T-helper 17 cell (primary cell): Measurements from ENCODE around the gene ERVK3-1. TPM values are rescaled to one million over a fixed set of nuclear protein-coding genes. Genes with fewer than 3 reads are reported as not detected.
"Not testable (repeated sequence)": the region's sequence is repeated elsewhere in the genome, so short reads cannot be mapped to it uniquely, and the experiment has no call there.

Source experiments
- ATAC-seq: fragments of 150-1000 bp; cut with Tn5 transposase; 2 replicates; pipeline ENCODE4 v1.10.0; 2021; ENCODE audit warnings: mild to moderate bottlenecking, moderate library complexity
- DNase-seq, 3 donors: peaks; one replicate each; pipeline versions ENCODE4 v3.0.0 to v3.0.0-alpha.2; 2020 to 2021
- H3K9me3 ChIP-seq: one replicate; pipeline ENCODE4 v1.7.0; 2013; ENCODE audit warnings: low read length, mild to moderate bottlenecking; ENCODE audit not compliant: control insufficient read depth, poor library complexity, severe bottlenecking
- H3K27ac Mint-ChIP-seq: one replicate; pipeline ENCODE4 v1.8.0; 2022; ENCODE audit warnings: mild to moderate bottlenecking, moderate library complexity, mixed read lengths
- H3K27me3 Mint-ChIP-seq: one replicate; pipeline ENCODE4 v1.8.0; 2022; ENCODE audit warnings: mixed read lengths
- H3K36me3 Mint-ChIP-seq: one replicate; pipeline ENCODE4 v1.8.0; 2022; ENCODE audit warnings: low read depth, mixed read lengths
- H3K4me1 Mint-ChIP-seq: one replicate; pipeline ENCODE4 v1.8.0; 2022; ENCODE audit warnings: mild to moderate bottlenecking, mixed read lengths
- H3K4me3 Mint-ChIP-seq: one replicate; pipeline ENCODE4 v1.8.0; 2022; ENCODE audit warnings: mild to moderate bottlenecking, moderate library complexity, mixed read lengths
- total RNA-seq, 4 donors: library from RNA in 2 of 4; stranded (reverse) in 2 of 4; gene quantifications; one replicate each; pipeline ENCODE4 v1.2.3 and lab custom pipeline; 2022 to 2026

ERVK3-1 gene
- total RNA-seq (100 to 1,000 TPM; 108 to 110 TPM), total RNA-seq (lab: John Stamatoyannopoulos, UW) (39.3 to 72.0 reads per million in 2 donors)

GRCh38 chr19:58305065-58305931 lies at the start of gene ERVK3-1:
TSS of gene ERVK3-1 (plus strand) at chr19:58305377. CDS start at chr19:58312169, 6,792 bp downstream.
- peaks cover 9% of the 10 kb centered on the region for H3K36me3 Mint-ChIP-seq
- peak within 1 kb of the TSS; percentile 97 for H3K27ac Mint-ChIP-seq
- H3K9me3 ChIP-seq, result no peaks in the 10 kb centered on the region
- peak; percentile 98 for ATAC-seq
- H3K27me3 Mint-ChIP-seq, result no peaks in the 10 kb centered on the region
- peak; percentile 83 to 88 (median 87) for DNase-seq
- H3K4me3 Mint-ChIP-seq, result peak within 1 kb of the TSS; percentile 99
- peaks cover 32% of the 10 kb centered on the region for H3K4me1 Mint-ChIP-seq

DNA sequence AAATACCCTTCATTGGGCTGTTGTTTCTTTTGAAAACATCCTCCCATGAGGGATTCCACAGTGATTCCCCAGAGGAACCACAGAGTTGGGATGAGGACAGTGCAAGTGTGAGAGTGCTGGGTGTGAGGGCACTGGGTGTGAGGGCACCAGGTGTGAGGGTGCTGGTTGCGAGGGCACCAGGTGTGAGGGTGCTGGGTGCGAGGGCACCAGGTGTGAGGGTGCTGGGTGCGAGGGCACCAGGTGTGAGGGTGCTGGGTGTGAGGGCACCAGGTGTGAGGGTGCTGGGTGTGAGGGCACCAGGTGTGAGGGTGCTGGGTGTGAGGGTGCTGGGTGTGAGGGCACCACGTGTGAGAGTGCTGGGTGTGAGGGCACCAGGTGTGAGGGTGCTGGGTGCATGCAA lies 46.9 kb upstream of the ERVK3-1 start:
- not testable (repeated sequence) for ATAC-seq, DNase-seq, H3K4me1 Mint-ChIP-seq, H3K27me3 Mint-ChIP-seq, H3K27ac Mint-ChIP-seq, H3K4me3 Mint-ChIP-seq
- peaks cover 11% of the 10 kb centered on the region for H3K36me3 Mint-ChIP-seq
- peaks cover 82% of the 10 kb centered on the region for H3K9me3 ChIP-seq

- no peak for ATAC-seq
- Mint-ChIP-seq H3K27me3 (no peaks in the 10 kb centered on the region), H3K27ac (peak overlapping the region; percentile 73), H3K36me3 (peaks cover 9% of the 10 kb centered on the region), H3K4me1 (no peaks in the 10 kb centered on the region), H3K4me3 (no peak overlapping the region)
- H3K9me3 ChIP-seq, result peaks cover 75% of the 10 kb centered on the region
- no peak for DNase-seq
Measured at GRCh38 chr19:58261600-58261967, 43.6 kb upstream of the ERVK3-1 start.

DNA sequence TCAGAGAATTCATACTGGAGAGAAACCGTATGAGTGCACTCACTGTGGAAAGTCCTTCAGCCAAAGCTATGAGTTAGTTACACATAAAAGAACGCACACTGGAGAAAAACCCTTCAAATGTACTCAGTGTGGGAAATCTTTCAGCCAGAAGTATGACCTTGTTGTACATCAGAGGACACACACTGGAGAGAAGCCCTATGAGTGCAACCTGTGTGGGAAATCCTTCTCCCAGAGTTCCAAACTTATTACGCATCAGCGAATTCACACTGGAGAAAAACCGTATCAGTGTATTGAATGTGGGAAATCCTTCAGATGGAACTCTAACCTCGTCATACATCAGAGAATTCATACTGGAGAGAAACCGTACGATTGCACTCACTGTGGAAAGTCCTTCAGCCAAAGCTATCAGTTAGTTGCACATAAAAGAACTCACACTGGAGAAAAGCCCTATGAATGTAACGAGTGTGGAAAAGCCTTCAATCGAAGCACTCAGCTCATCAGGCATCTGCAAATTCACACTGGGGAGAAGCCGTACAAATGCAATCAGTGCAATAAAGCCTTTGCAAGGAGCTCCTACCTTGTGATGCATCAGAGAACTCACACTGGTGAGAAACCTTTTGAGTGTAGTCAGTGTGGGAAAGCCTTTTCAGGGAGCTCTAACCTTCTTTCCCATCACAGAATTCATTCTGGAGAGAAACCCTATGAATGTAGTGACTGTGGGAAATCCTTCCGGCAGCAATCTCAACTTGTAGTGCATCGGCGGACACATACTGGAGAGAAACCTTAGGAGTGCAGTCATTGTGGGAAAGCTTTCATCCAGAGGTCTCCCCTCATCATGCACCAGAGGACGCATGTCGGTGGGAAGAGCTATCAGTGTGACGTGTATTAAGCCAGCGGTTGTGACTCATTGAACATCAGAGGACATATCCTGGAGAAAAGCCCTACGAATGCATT lies 42.9 kb upstream of the ERVK3-1 start:
- H3K36me3 Mint-ChIP-seq, result peaks cover 9% of the 10 kb centered on the region
- peak overlapping the region; percentile 45 for H3K27ac Mint-ChIP-seq
- no peak for DNase-seq
- H3K4me1 Mint-ChIP-seq, result no peaks in the 10 kb centered on the region
- H3K4me3 Mint-ChIP-seq, result no peak overlapping the region
- peaks cover 70% of the 10 kb centered on the region for H3K9me3 ChIP-seq
- no peaks in the 10 kb centered on the region for H3K27me3 Mint-ChIP-seq
- ATAC-seq, result no peak

- Mint-ChIP-seq H3K36me3 (peaks cover 9% of the 10 kb centered on the region), H3K4me1 (no peaks in the 10 kb centered on the region), H3K27me3 (no peaks in the 10 kb centered on the region), H3K4me3 (no peak overlapping the region), H3K27ac (peak overlapping the region; percentile 45)
- DNase-seq (no peak), ATAC-seq (no peak)
- peaks cover 64% of the 10 kb centered on the region for H3K9me3 ChIP-seq
Measured at GRCh38 chr19:58262922-58263296, 42.3 kb upstream of the ERVK3-1 start.

- Mint-ChIP-seq H3K36me3 (peaks cover 7% of the 10 kb centered on the region), H3K4me1 (no peaks in the 10 kb centered on the region), H3K27ac (no peak overlapping the region), H3K4me3 (no peak overlapping the region), H3K27me3 (no peaks in the 10 kb centered on the region)
- H3K9me3 ChIP-seq, result peaks cover 46% of the 10 kb centered on the region
- ATAC-seq (no peak), DNase-seq (no peak)
Measured at GRCh38 chr19:58265100-58265499, 40.1 kb upstream of the ERVK3-1 start.

GRCh38 chr19:58268344-58268743 lies 36.8 kb upstream of the ERVK3-1 start:
- peaks cover 21% of the 10 kb centered on the region for H3K9me3 ChIP-seq
- Mint-ChIP-seq H3K27me3 (no peaks in the 10 kb centered on the region), H3K4me1 (no peaks in the 10 kb centered on the region), H3K36me3 (peaks cover 3% of the 10 kb centered on the region), H3K27ac (no peak overlapping the region), H3K4me3 (no peak overlapping the region)
- ATAC-seq (no peak), DNase-seq (no peak)

- H3K9me3 ChIP-seq, result peaks cover 7% of the 10 kb centered on the region
- DNase-seq (no peak), ATAC-seq (no peak)
- Mint-ChIP-seq H3K4me3 (no peak overlapping the region), H3K27ac (no peak overlapping the region), H3K4me1 (peaks cover 10% of the 10 kb centered on the region), H3K36me3 (peaks cover 8% of the 10 kb centered on the region), H3K27me3 (no peaks in the 10 kb centered on the region)
Measured at GRCh38 chr19:58274771-58275201, 30.4 kb upstream of the ERVK3-1 start.

GRCh38 chr19:58275564-58275963 lies 29.6 kb upstream of the ERVK3-1 start:
- ATAC-seq (no peak), DNase-seq (no peak)
- H3K27me3 Mint-ChIP-seq, result no peaks in the 10 kb centered on the region
- peaks cover 15% of the 10 kb centered on the region for H3K4me1 Mint-ChIP-seq
- peaks cover 8% of the 10 kb centered on the region for H3K36me3 Mint-ChIP-seq
- H3K4me3 Mint-ChIP-seq, result no peak overlapping the region
- H3K9me3 ChIP-seq, result peaks cover 7% of the 10 kb centered on the region
- H3K27ac Mint-ChIP-seq, result no peak overlapping the region

GRCh38 chr19:58277197-58277596 lies 28.0 kb upstream of the ERVK3-1 start:
- Mint-ChIP-seq H3K4me3 (peak overlapping the region; percentile 97), H3K4me1 (peaks cover 25% of the 10 kb centered on the region), H3K36me3 (peaks cover 8% of the 10 kb centered on the region), H3K27me3 (no peaks in the 10 kb centered on the region), H3K27ac (peak overlapping the region; percentile 95)
- no peak for DNase-seq
- peaks cover under 1% of the 10 kb centered on the region for H3K9me3 ChIP-seq
- ATAC-seq, result no peak

GRCh38 chr19:58277748-58278540 lies 27.2 kb upstream of the ERVK3-1 start:
- ATAC-seq, result peak; percentile 6
- peaks cover 25% of the 10 kb centered on the region for H3K4me1 Mint-ChIP-seq
- peaks cover 8% of the 10 kb centered on the region for H3K36me3 Mint-ChIP-seq
- H3K4me3 Mint-ChIP-seq, result peak overlapping the region; percentile 97
- H3K27ac Mint-ChIP-seq, result peak overlapping the region; percentile 95
- H3K27me3 Mint-ChIP-seq, result no peaks in the 10 kb centered on the region
- DNase-seq, result no peak
- H3K9me3 ChIP-seq, result no peaks in the 10 kb centered on the region

- peak within 1 kb of the TSS; percentile 97 for H3K4me3 Mint-ChIP-seq
- H3K4me1 Mint-ChIP-seq, result peaks cover 25% of the 10 kb centered on the region
- ATAC-seq (peak; percentile 98), DNase-seq (peak; percentile 90 to 93 (median 91))
- H3K27ac Mint-ChIP-seq, result peak within 1 kb of the TSS; percentile 95
- no peaks in the 10 kb centered on the region for H3K27me3 Mint-ChIP-seq
- peaks cover 8% of the 10 kb centered on the region for H3K36me3 Mint-ChIP-seq
- no peaks in the 10 kb centered on the region for H3K9me3 ChIP-seq
Measured at GRCh38 chr19:58278541-58279041, 26.6 kb upstream of the ERVK3-1 start, which contains the start of gene ZNF8. TSS of gene ZNF8 (plus strand) at chr19:58278955. CDS start at chr19:58279082, 127 bp downstream.
